Esophagus (tissue), 2 donors: ENCODE data around the gene CCSER2. TPM values are rescaled to one million over a fixed set of nuclear protein-coding genes. Genes with fewer than 3 reads are reported as not detected.

ENCODE experiments used
- H3K27ac ChIP-seq, 2 donors: one replicate each; pipeline ENCODE4 v1.5.1; 2013; ENCODE audit warnings: low read depth in 2 of 2, mild to moderate bottlenecking in 2 of 2, inconsistent platforms in 1 of 2, low read length in 1 of 2, moderate library complexity in 1 of 2
- H3K27me3 ChIP-seq, 2 donors: one replicate each; pipeline ENCODE4 v1.6.1; 2013; ENCODE audit warnings: low read length in 2 of 2, control low read depth in 1 of 2, mild to moderate bottlenecking in 1 of 2; ENCODE audit not compliant: insufficient read depth in 2 of 2, control insufficient read depth in 1 of 2
- H3K36me3 ChIP-seq, 2 donors: one replicate each; pipeline ENCODE4 v1.6.1; 2013; ENCODE audit warnings: low read length in 1 of 2; ENCODE audit not compliant: control insufficient read depth in 2 of 2, insufficient read depth in 2 of 2
- H3K4me1 ChIP-seq, 2 donors: one replicate each; pipeline ENCODE4 v1.6.1; 2013; ENCODE audit warnings: low read length in 1 of 2; ENCODE audit not compliant: control insufficient read depth in 2 of 2, insufficient read depth in 2 of 2
- H3K4me3 ChIP-seq, 2 donors: one replicate each; pipeline ENCODE4 v1.5.1; 2013; ENCODE audit warnings: low read length in 2 of 2, mild to moderate bottlenecking in 2 of 2, low read depth in 1 of 2, moderate library complexity in 1 of 2
- H3K9me3 ChIP-seq, 2 donors: one replicate each; pipeline ENCODE4 v1.6.1; 2013; ENCODE audit warnings: mild to moderate bottlenecking in 2 of 2, low read depth in 1 of 2, low read length in 1 of 2, moderate library complexity in 1 of 2; ENCODE audit not compliant: control insufficient read depth in 2 of 2, insufficient read depth in 1 of 2
- WGBS, 2 donors: extraction: QIAGEN DNeasy Blood & Tissue Kit; methylation state at CpG; one replicate each; pipeline ENCODE4 v1.1.7; 2013; 5-methylcytosine and 5-hydroxymethylcytosine counted together
- polyA plus RNA-seq, 2 donors: library from polyadenylated mRNA; stranded (reverse); fragments of 200-250 nt; gene quantifications; one replicate each; pipeline ENCODE4 v1.2.3, GENCODE V29; 2013
- donor health status: healthy with polysubstance abuse.
- donor health status: Bipolar disorder and iron deficiency.

The CCSER2 gene
- polyA plus RNA-seq, 2 donors = 10.0 to 11.6 TPM

DNA sequence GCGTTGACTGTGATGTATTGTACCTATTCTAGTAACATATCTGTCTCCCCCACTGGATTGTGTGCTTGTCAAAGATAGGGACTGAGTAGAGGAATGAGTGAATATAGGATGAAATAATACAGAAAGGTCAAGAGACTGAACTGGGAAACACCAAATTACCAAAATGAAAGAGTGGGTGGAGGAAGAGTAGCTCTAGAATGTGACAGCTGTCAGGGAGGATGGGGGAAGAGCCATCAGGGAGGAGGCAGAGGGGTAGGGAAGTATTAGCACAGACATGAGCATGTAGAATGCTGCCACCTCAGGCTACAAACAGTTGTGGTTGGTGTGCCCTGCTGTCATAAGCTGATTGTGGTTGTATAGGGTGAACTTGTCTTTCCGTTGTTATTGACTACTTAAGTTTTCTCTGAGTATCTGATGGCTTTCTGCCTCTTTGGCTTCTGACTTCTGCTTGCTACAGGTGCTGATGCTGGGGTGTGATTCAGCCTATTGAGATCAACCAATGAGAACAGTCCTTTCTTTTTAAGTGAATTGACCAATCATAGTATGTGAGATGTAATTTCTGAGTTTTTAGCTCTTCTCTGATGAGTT, 5.6 kb downstream of the CCSER2 start:
- H3K4me1 ChIP-seq = peaks cover 0 to 3% of the 10 kb centered on the region in 2 donors
- WGBS, 2 donors = 68 to 81% methylated on average over 2 of the region's 2 CpGs

DNA sequence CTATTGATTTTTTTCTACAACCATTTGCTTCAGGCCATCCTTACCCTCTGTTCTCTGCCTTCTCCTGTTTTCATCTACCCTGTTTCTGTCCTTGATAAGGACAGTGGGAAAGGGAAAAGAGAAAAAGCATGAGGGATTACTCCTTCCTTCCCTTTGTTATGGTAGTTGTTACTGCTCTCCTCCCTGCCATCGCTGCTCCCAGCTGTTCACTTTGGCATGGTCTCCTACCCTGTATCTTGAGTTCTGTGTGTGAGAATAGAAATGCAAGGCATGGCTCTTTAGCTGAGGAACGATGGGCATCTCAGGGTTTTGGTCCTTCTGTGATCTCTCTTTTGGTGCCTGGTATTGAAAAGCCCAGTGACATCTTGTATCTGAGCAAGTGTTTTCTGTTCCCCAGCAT, 6.4 kb downstream of the CCSER2 start:
- 77 to 89% methylated on average over 2 of the region's 2 CpGs for WGBS, 2 donors
- H3K4me3 ChIP-seq = no peak overlapping the region
- H3K9me3 ChIP-seq = no peaks in the 10 kb centered on the region
- H3K4me1 ChIP-seq = peaks cover 0 to 3% of the 10 kb centered on the region in 2 donors
- no peaks in the 10 kb centered on the region for H3K36me3 ChIP-seq
- no peak overlapping the region for H3K27ac ChIP-seq
- H3K27me3 ChIP-seq = no peaks in the 10 kb centered on the region

More for the DNA sequence above, 5.6 kb downstream of the CCSER2 start:
- H3K27ac ChIP-seq = no peak overlapping the region
- no peaks in the 10 kb centered on the region for H3K27me3 ChIP-seq
- no peak overlapping the region for H3K4me3 ChIP-seq
- no peaks in the 10 kb centered on the region for H3K9me3 ChIP-seq
- no peaks in the 10 kb centered on the region for H3K36me3 ChIP-seq

GRCh38 chr10:84335516-84335915, 7.1 kb downstream of the CCSER2 start:
- 66 to 75% methylated on average over 3 of the region's 3 CpGs for WGBS, 2 donors
- Histone ChIP-seq H3K4me1 (peaks cover 0 to 3% of the 10 kb centered on the region in 2 donors), H3K9me3 (no peaks in the 10 kb centered on the region), H3K27ac (no peak overlapping the region), H3K4me3 (no peak overlapping the region), H3K27me3 (no peaks in the 10 kb centered on the region), H3K36me3 (no peaks in the 10 kb centered on the region)

- WGBS, 2 donors = 82 to 83% methylated on average over 5 of the region's 5 CpGs
- H3K9me3 ChIP-seq = no peaks in the 10 kb centered on the region
- no peak overlapping the region for H3K27ac ChIP-seq
- H3K27me3 ChIP-seq = no peaks in the 10 kb centered on the region
- H3K36me3 ChIP-seq = no peaks in the 10 kb centered on the region
- peaks cover 0 to 3% of the 10 kb centered on the region in 2 donors for H3K4me1 ChIP-seq
- no peak overlapping the region for H3K4me3 ChIP-seq
Observed at GRCh38 chr10:84336406-84337090, 8.2 kb downstream of the CCSER2 start.

- Histone ChIP-seq H3K27me3 (no peaks in the 10 kb centered on the region), H3K4me1 (peaks cover 0 to 3% of the 10 kb centered on the region in 2 donors), H3K27ac (no peak overlapping the region), H3K36me3 (no peaks in the 10 kb centered on the region), H3K4me3 (no peak overlapping the region), H3K9me3 (no peaks in the 10 kb centered on the region)
- 59 to 62% methylated on average over 3 of the region's 3 CpGs for WGBS, 2 donors
Observed at GRCh38 chr10:84337199-84337598, 8.8 kb downstream of the CCSER2 start.

DNA sequence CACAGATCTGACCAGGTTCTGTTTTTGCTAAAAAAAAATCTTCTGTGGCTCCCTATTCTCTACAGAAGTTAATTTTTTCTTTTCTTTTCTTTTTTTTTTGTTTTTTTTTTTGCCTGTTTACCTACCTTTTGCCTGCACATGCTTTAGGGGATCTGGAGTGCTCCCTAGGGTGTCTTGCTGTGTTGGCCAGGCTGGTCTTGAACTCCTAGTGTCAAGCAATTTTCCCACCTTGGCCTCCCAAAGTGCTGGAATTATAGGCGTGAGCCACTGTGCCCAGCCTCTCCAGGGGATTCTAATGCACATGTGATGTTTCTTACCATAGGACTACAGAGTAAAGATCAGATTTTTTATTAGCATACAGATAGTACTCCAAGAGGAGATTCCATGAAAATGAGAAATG, 10.6 kb downstream of the CCSER2 start:
- no peaks in the 10 kb centered on the region for H3K36me3 ChIP-seq
- H3K4me1 ChIP-seq = peaks cover 0 to 3% of the 10 kb centered on the region in 2 donors
- H3K4me3 ChIP-seq = no peak overlapping the region
- no peaks in the 10 kb centered on the region for H3K27me3 ChIP-seq
- 93 to 95% methylated on average over 1 of the region's 1 CpG for WGBS, 2 donors
- no peak overlapping the region for H3K27ac ChIP-seq
- no peaks in the 10 kb centered on the region for H3K9me3 ChIP-seq

GRCh38 chr10:84340187-84340586, 11.8 kb downstream of the CCSER2 start:
- Histone ChIP-seq H3K4me1 (peaks cover 0 to 3% of the 10 kb centered on the region in 2 donors), H3K4me3 (no peak overlapping the region), H3K27ac (no peak overlapping the region), H3K27me3 (no peaks in the 10 kb centered on the region), H3K36me3 (no peaks in the 10 kb centered on the region), H3K9me3 (no peaks in the 10 kb centered on the region)
- WGBS, 2 donors = 95 to 97% methylated on average over 3 of the region's 3 CpGs

- H3K4me3 ChIP-seq = no peak overlapping the region
- 79% methylated on average over 9 of the region's 9 CpGs for WGBS, 2 donors
- no peak overlapping the region for H3K27ac ChIP-seq
- H3K4me1 ChIP-seq = peaks cover 0 to 3% of the 10 kb centered on the region in 2 donors
- H3K27me3 ChIP-seq = no peaks in the 10 kb centered on the region
- no peaks in the 10 kb centered on the region for H3K9me3 ChIP-seq
- H3K36me3 ChIP-seq = no peaks in the 10 kb centered on the region
Observed at GRCh38 chr10:84340632-84341537, 12.5 kb downstream of the CCSER2 start.

- Histone ChIP-seq H3K9me3 (no peaks in the 10 kb centered on the region), H3K27ac (no peak overlapping the region), H3K4me1 (peaks cover 0 to 2% of the 10 kb centered on the region in 2 donors), H3K4me3 (no peak overlapping the region), H3K36me3 (no peaks in the 10 kb centered on the region), H3K27me3 (no peaks in the 10 kb centered on the region)
- 91 to 92% methylated on average over 1 of the region's 1 CpG for whole genome bisulfite sequencing, 2 donors
Observed at GRCh38 chr10:84341538-84341856, 13.1 kb downstream of the CCSER2 start.
